Neuronal stem cell (in vitro differentiated cells): ENCODE results near the gene TRPC4AP.
A peak's percentile ranks its signal among the peaks of the same experiment; 100 is the strongest.

ENCODE experiments used
- DNase-seq: peaks from one replicate; pipeline ENCODE4 v3.0.0-alpha.2; 2013; ENCODE audit warnings: low spot score
- H2AFZ ChIP-seq: one replicate; pipeline ENCODE4 v1.6.1; 2013; ENCODE audit warnings: mild to moderate bottlenecking, low read length, inconsistent platforms
- H2AK5ac ChIP-seq: 2 replicates; pipeline ENCODE4 v1.6.1; 2013; ENCODE audit warnings: low read depth, mild to moderate bottlenecking, inconsistent platforms, low read length, moderate library complexity, mixed read lengths
- H2BK120ac ChIP-seq: 2 replicates; pipeline ENCODE4 v1.6.1; 2013; ENCODE audit warnings: low read depth, mild to moderate bottlenecking, inconsistent platforms, low read length, moderate library complexity, mixed read lengths
- H2BK12ac ChIP-seq: one replicate; pipeline ENCODE4 v1.6.1; 2013; ENCODE audit warnings: low read length, inconsistent platforms
- H2BK15ac ChIP-seq: 2 replicates; pipeline ENCODE4 v1.6.1; 2013; ENCODE audit warnings: mild to moderate bottlenecking, low read length, inconsistent platforms, mixed read lengths
- H2BK5ac ChIP-seq: one replicate; pipeline ENCODE4 v1.6.1; 2013; ENCODE audit warnings: inconsistent platforms, mild to moderate bottlenecking, low read length, moderate library complexity
- H3K14ac ChIP-seq: one replicate; pipeline ENCODE4 v1.6.1; 2013; ENCODE audit warnings: low read length, inconsistent platforms
- H3K18ac ChIP-seq: 2 replicates; pipeline ENCODE4 v1.6.1; 2013; ENCODE audit warnings: low read length, inconsistent platforms
- H3K23ac ChIP-seq: 2 replicates; pipeline ENCODE4 v1.6.1; 2013; ENCODE audit warnings: low read depth, mild to moderate bottlenecking, mixed read lengths, low read length, inconsistent platforms; ENCODE audit not compliant: poor library complexity
- H3K27ac ChIP-seq: replicated peaks from 3 replicates; pipeline ENCODE4 v1.5.1; 2013; ENCODE audit warnings: low read length, inconsistent platforms
- H3K27me3 ChIP-seq, 3 experiments: 2 replicates each; pipeline ENCODE4 v1.6.1; 2013; ENCODE audit warnings: low read length in 3 of 3, mild to moderate bottlenecking in 2 of 3, inconsistent platforms in 1 of 3, low read depth in 1 of 3, mixed read lengths in 1 of 3, moderate library complexity in 1 of 3; ENCODE audit not compliant: control insufficient read depth in 3 of 3, insufficient read depth in 3 of 3
- H3K36me3 ChIP-seq, 2 donors: replicated peaks in 1 of 2; 2 replicates each; pipeline ENCODE4 v1.6.1; 2013; ENCODE audit warnings: low read length in 2 of 2; ENCODE audit not compliant: control insufficient read depth in 2 of 2, insufficient read depth in 2 of 2
- H3K4ac ChIP-seq: 2 replicates; pipeline ENCODE4 v1.6.1; 2013; ENCODE audit warnings: inconsistent platforms, mild to moderate bottlenecking, low read length, moderate library complexity
- H3K4me1 ChIP-seq, 2 donors: 1 replicate in 1 of 2; 2 replicates in 1 of 2; pipeline ENCODE4 v1.6.1; 2013; ENCODE audit warnings: low read length in 2 of 2, low read depth in 1 of 2; ENCODE audit not compliant: control insufficient read depth in 2 of 2, insufficient read depth in 1 of 2
- H3K4me2 ChIP-seq: one replicate; pipeline ENCODE4 v1.6.1; 2013; ENCODE audit warnings: mild to moderate bottlenecking, low read length, inconsistent platforms; ENCODE audit not compliant: insufficient read depth, poor library complexity, severe bottlenecking
- H3K4me3 ChIP-seq, 2 donors: 2 replicates each; pipeline ENCODE4 v1.5.1; 2013; ENCODE audit warnings: low read length in 2 of 2, mild to moderate bottlenecking in 2 of 2, inconsistent platforms in 1 of 2, moderate library complexity in 1 of 2
- H3K79me1 ChIP-seq: one replicate; pipeline ENCODE4 v1.6.1; 2013; ENCODE audit warnings: low read depth, mild to moderate bottlenecking, inconsistent platforms, low read length, moderate library complexity
- H3K9ac ChIP-seq: one replicate; pipeline ENCODE4 v1.6.1; 2013; ENCODE audit warnings: mild to moderate bottlenecking, low read depth, low read length, inconsistent platforms; ENCODE audit not compliant: poor library complexity
- H3K9me3 ChIP-seq, 2 donors: replicated peaks in 1 of 2; 2 replicates each; pipeline versions ENCODE3 to v1.6.1; 2013; ENCODE audit warnings: low read length in 2 of 2, mild to moderate bottlenecking in 2 of 2, inconsistent platforms in 1 of 2, low read depth in 1 of 2, mixed read lengths in 1 of 2, moderate library complexity in 1 of 2; ENCODE audit not compliant: control insufficient read depth in 2 of 2, insufficient read depth in 1 of 2
- H4K8ac ChIP-seq: one replicate; pipeline ENCODE4 v1.6.1; 2013; ENCODE audit warnings: low read depth, mild to moderate bottlenecking, inconsistent platforms, low read length, moderate library complexity
- H4K91ac ChIP-seq: one replicate; pipeline ENCODE4 v1.6.1; 2013; ENCODE audit warnings: low read length, low read depth, mild to moderate bottlenecking, inconsistent platforms; ENCODE audit not compliant: poor library complexity
- WGBS, 2 donors: extraction: QIAGEN DNeasy Blood & Tissue Kit; methylation state at CpG; one replicate each; pipeline ENCODE4 v1.1.7; 2013; ENCODE audit warnings: missing lambda C conversion rate in 2 of 2, mixed read lengths in 1 of 2; ENCODE audit not compliant: insufficient read length in 2 of 2, insufficient replicate concordance in 1 of 2; ENCODE audit errors: extremely low coverage in 2 of 2; 5-methylcytosine and 5-hydroxymethylcytosine counted together

The TRPC4AP gene

GRCh38 chr20:34965051-34965450 lies 127.6 kb downstream of the TRPC4AP start:
- Histone ChIP-seq H3K27me3 (no peaks in the 10 kb centered on the region), H2BK15ac (no peak overlapping the region), H3K4ac (no peak overlapping the region), H3K9me3 (no peaks in the 10 kb centered on the region), H3K9ac (no peak overlapping the region), H3K27ac (no peak overlapping the region), H3K4me2 (no peak overlapping the region), H2BK120ac (no peak overlapping the region), H3K4me1 (peaks cover 0 to 11% of the 10 kb centered on the region in 2 donors), H2AK5ac (no peak overlapping the region), H2BK12ac (no peak overlapping the region), H4K8ac (no peak overlapping the region), H3K79me1 (no peaks in the 10 kb centered on the region), H3K4me3 (no peak overlapping the region), H2BK5ac (no peak overlapping the region), H3K23ac (no peak overlapping the region), H3K36me3 (no peaks in the 10 kb centered on the region), H4K91ac (no peak overlapping the region), H3K18ac (no peak overlapping the region), H3K14ac (no peak overlapping the region), H2AFZ (no peak overlapping the region)
- DNase-seq, result no peak
- WGBS, 2 donors, result no CpG with 5 or more reads among the region's 5 CpGs

- H4K91ac ChIP-seq, result no peak overlapping the region
- no peak overlapping the region for H3K4me3 ChIP-seq
- no peak for DNase-seq
- H2BK120ac ChIP-seq, result no peak overlapping the region
- H3K18ac ChIP-seq, result no peak overlapping the region
- no peak overlapping the region for H3K14ac ChIP-seq
- no peak overlapping the region for H3K4me2 ChIP-seq
- no peaks in the 10 kb centered on the region for H3K27me3 ChIP-seq
- H4K8ac ChIP-seq, result no peak overlapping the region
- no peak overlapping the region for H3K9ac ChIP-seq
- no peak overlapping the region for H3K23ac ChIP-seq
- no peaks in the 10 kb centered on the region for H3K79me1 ChIP-seq
- H3K4ac ChIP-seq, result no peak overlapping the region
- no peak overlapping the region for H2AK5ac ChIP-seq
- H2AFZ ChIP-seq, result no peak overlapping the region
- no CpG with 5 or more reads among the region's 5 CpGs for WGBS, 2 donors
- no peak overlapping the region for H3K27ac ChIP-seq
- H2BK12ac ChIP-seq, result no peak overlapping the region
- H3K36me3 ChIP-seq, result no peaks in the 10 kb centered on the region
- peaks cover 0 to 11% of the 10 kb centered on the region in 2 donors for H3K4me1 ChIP-seq
- no peaks in the 10 kb centered on the region for H3K9me3 ChIP-seq
- H2BK5ac ChIP-seq, result no peak overlapping the region
- H2BK15ac ChIP-seq, result no peak overlapping the region
These were observed 128.1 kb downstream of the TRPC4AP start for GRCh38 chr20:34964486-34964885.

- no peaks in the 10 kb centered on the region for H3K36me3 ChIP-seq
- no peak overlapping the region for H3K4me3 ChIP-seq
- no peak overlapping the region for H4K91ac ChIP-seq
- H4K8ac ChIP-seq, result no peak overlapping the region
- no peak overlapping the region for H3K14ac ChIP-seq
- no peak overlapping the region for H3K9ac ChIP-seq
- H2BK5ac ChIP-seq, result no peak overlapping the region
- no peak overlapping the region for H3K4me2 ChIP-seq
- no peak overlapping the region for H2BK12ac ChIP-seq
- no peak overlapping the region for H3K4ac ChIP-seq
- H3K27ac ChIP-seq, result no peak overlapping the region
- H3K9me3 ChIP-seq, result peaks cover 0 to 7% of the 10 kb centered on the region in 2 donors
- H2AK5ac ChIP-seq, result no peak overlapping the region
- H2BK15ac ChIP-seq, result no peak overlapping the region
- H3K79me1 ChIP-seq, result no peaks in the 10 kb centered on the region
- no peaks in the 10 kb centered on the region for H3K27me3 ChIP-seq
- no peak overlapping the region for H3K18ac ChIP-seq
- peak overlapping the region; percentile 96 for H2AFZ ChIP-seq
- H3K4me1 ChIP-seq, result peaks cover 3 to 7% of the 10 kb centered on the region in 2 donors
- no CpG with 5 or more reads among the region's 21 CpGs for WGBS, 2 donors
- H2BK120ac ChIP-seq, result no peak overlapping the region
- H3K23ac ChIP-seq, result peak overlapping the region; percentile 8
- no peak for DNase-seq
These were observed 135.7 kb downstream of the TRPC4AP start for GRCh38 chr20:34956751-34957472.

- Histone ChIP-seq H2AK5ac (no peak overlapping the region), H3K27ac (peak overlapping the region; percentile 68), H3K9me3 (peaks cover 2 to 7% of the 10 kb centered on the region in 2 donors), H2BK15ac (no peak overlapping the region), H2BK5ac (no peak overlapping the region), H3K9ac (peak overlapping the region; percentile 7), H2BK120ac (no peak overlapping the region), H3K79me1 (no peaks in the 10 kb centered on the region), H3K14ac (no peak overlapping the region), H3K4ac (no peak overlapping the region), H4K91ac (no peak overlapping the region), H3K4me3 (peak overlapping the region; percentile 66 to 71), H4K8ac (no peak overlapping the region), H3K36me3 (peaks cover 1 to 5% of the 10 kb centered on the region in 2 donors), H3K27me3 (no peaks in the 10 kb centered on the region), H3K18ac (peak overlapping the region; percentile 81), H2AFZ (peak overlapping the region; percentile 96), H3K23ac (peak overlapping the region; percentile 95), H3K4me1 (peaks cover 3 to 12% of the 10 kb centered on the region in 2 donors), H3K4me2 (peak overlapping the region; percentile 68), H2BK12ac (no peak overlapping the region)
- WGBS, 2 donors, result no CpG with 5 or more reads among the region's 6 CpGs
- no peak for DNase-seq
These were observed 136.6 kb downstream of the TRPC4AP start for GRCh38 chr20:34956041-34956458.
